Fibroblast of skin of left biceps (primary cell): ENCODE results near the gene RNF149.

Experiments
- DNase-seq, 2 experiments: peaks; one replicate each; pipeline ENCODE4 v3.0.0-alpha.2; 2013; ENCODE audit warnings: low read depth in 2 of 2

Gene RNF149

GRCh38 chr2:101231240-101231639 is 77.3 kb downstream of the RNF149 start:
- DNase-seq = no peak

- no peak for DNase-seq
Measured at GRCh38 chr2:101230541-101231001, 77.9 kb downstream of the RNF149 start.
